Fibroblast of pulmonary artery (primary cell): ENCODE measurements around the gene CACNG3.

Experiments
- DNase-seq: peaks from one replicate; pipeline ENCODE4 v3.0.0-alpha.2; 2010; ENCODE audit warnings: low read depth
- H3K4me3 ChIP-seq: replicated peaks from 2 replicates; pipeline ENCODE4 v1.5.1; 2011; ENCODE audit warnings: low read depth, mild to moderate bottlenecking, control low read depth, low read length, moderate library complexity
- CTCF ChIP-seq: IDR thresholded peaks from 2 replicates; pipeline ENCODE4 v1.5.1; 2011; ENCODE audit warnings: mild to moderate bottlenecking, control low read depth, low read length, inconsistent platforms; ENCODE audit errors: missing control alignments

Gene CACNG3

DNA sequence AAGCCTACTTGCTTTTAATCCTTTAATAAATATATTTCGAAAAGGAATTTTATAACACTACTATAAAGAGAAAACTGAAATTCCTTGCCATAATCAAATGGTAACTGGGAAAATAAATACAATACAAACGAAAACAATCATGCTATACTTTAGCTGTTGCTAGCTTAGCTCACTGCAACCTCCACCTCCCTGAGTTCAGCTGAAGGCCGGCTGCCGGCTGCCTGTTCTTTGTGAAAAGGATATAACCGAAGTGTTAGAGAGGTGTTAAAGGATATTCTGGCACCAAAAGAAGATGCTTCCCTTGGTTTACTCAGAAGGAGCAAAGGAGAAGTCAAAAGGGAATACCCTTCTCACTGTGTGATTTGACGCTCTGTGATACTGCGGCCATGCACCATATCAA is 108.5 kb downstream of the CACNG3 start:
- no peak for TF ChIP-seq CTCF
- H3K4me3 ChIP-seq, result no peak overlapping the region

GRCh38 chr16:24367186-24367710 is 111.1 kb downstream of the CACNG3 start:
- DNase-seq, result no peak
- H3K4me3 ChIP-seq, result no peak overlapping the region
- no peak for TF ChIP-seq CTCF

More for the DNA sequence above, 108.5 kb downstream of the CACNG3 start:
- no peak for DNase-seq

- DNase-seq, result no peak
- no peak for TF ChIP-seq CTCF
- no peak overlapping the region for H3K4me3 ChIP-seq
Measured at GRCh38 chr16:24372824-24373223, 116.7 kb downstream of the CACNG3 start.

DNA sequence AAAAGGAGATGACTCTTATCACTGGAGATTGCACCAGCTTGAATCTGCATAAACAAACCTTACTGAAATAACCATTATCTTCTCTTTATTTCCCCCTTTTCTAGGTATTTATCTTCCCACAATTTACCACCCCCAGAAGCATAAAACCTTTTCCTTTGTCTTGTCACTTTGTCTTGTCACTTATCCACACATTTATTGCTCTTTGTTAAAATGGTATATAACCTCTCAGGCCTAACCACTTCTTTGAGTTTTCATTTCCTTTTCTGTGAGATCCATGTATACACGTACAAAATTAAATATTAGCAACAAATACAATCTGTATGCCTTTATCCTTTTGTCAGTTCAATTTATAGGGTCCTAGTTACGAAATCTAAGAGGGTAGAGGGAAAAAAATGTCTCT is 122.9 kb downstream of the CACNG3 start:
- DNase-seq, result no peak
- no peak for TF ChIP-seq CTCF
- H3K4me3 ChIP-seq, result no peak overlapping the region

DNA sequence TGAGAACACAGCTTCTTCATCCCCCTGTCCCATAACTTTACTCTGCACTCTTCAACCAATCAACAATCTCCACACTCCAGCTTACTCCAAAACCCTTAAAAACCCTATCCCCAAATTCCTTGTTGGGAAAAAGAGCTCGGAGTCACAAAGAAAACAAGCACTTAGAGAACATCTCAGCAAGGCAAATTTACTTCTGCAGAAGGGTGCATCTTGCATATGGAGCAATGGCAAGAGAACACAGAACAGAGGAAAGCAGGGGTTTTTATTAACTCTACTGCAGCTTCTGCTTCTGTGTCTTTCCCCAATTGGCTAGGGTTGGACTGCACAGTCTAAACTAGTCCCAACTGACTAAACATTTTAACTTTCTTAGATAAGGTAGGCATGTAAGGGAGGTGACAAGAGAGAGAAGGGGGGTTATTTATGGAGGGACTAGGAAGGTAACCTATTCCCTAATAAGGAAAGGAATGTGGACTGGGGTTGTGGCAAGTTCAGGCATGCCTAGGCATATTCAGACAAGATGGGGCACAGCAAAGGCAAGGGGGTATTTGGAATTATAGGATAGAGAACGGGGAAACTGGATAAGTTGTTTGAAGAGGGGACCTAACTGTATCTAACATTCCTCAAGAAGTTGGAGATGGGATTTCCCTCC is 125.5 kb downstream of the CACNG3 start:
- DNase-seq, result no peak
- no peak for TF ChIP-seq CTCF
- no peak overlapping the region for H3K4me3 ChIP-seq

DNA sequence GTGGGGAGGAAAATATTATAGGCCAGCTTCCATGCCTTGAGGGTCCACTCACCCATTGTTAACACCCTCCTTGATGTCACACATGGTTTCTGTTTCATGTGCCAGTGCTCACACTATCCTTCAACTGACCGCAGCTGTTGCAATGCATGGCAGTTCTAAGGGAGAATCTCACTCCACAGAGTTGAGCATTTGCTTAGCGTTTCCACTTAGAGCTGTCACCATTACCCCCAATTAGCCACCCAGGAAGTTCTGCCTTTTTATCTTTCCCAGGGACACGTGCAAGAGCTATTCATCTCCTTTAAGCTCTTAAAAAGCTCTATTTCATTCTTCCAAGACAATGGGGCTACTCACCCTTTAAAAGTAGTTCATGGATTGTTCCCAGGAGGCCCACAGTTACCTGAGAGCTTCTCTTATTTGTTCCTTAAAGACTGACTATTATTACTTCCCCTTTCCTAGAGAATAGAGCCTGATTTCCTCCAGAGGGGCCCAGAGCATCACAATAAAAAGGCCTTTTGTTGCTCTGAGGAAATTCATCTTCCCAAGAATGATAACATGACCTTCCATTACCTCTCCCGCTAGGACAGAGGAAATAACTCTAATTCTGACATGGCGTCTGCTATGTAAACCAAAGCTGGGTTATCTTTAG is 126.8 kb downstream of the CACNG3 start:
- no peak for DNase-seq
- no peak overlapping the region for H3K4me3 ChIP-seq
- TF ChIP-seq CTCF, result no peak
